Neural cell (in vitro differentiated cells): ENCODE measurements around the gene PTPRN2.

Source experiments
- CTCF ChIP-seq: fragments of 450-650 bp; IDR thresholded peaks from 2 replicates; pipeline ENCODE4 v1.5.1; 2014; ENCODE audit warnings: antibody characterized with exemption, mild to moderate bottlenecking, moderate library complexity; ENCODE audit not compliant: poor library complexity, severe bottlenecking
- EZH2 ChIP-seq: fragments of 200-600, 300-800 bp; shearing (Covaris generic), sonication (generic); IDR thresholded peaks from 2 replicates; pipeline ENCODE4 v1.6.1; 2014; ENCODE audit warnings: antibody characterized with exemption, low read length, borderline replicate concordance, mild to moderate bottlenecking; ENCODE audit not compliant: insufficient read depth, poor library complexity, severe bottlenecking
- POLR2AphosphoS5 ChIP-seq: IDR thresholded peaks from 2 replicates; pipeline ENCODE4 v1.6.1; 2012
- RAD21 ChIP-seq: fragments of 450-650 bp; conservative IDR thresholded peaks from 2 replicates; pipeline ENCODE4 v1.6.1; 2014; ENCODE audit warnings: antibody characterized with exemption, mild to moderate bottlenecking, moderate library complexity
- SMC3 ChIP-seq: fragments of 450-650 bp; conservative IDR thresholded peaks from 2 replicates; pipeline ENCODE4 v1.6.1; 2014; ENCODE audit warnings: antibody characterized with exemption, mild to moderate bottlenecking, moderate library complexity; ENCODE audit not compliant: poor library complexity
- TAF1 ChIP-seq: IDR thresholded peaks from 2 replicates; pipeline ENCODE4 v1.6.1; 2012; ENCODE audit warnings: low read depth
- TF ChIP-seq, protein P1 (sequence below): IDR thresholded peaks from 2 replicates; pipeline ENCODE4 v1.6.1; 2012; ENCODE audit warnings: borderline replicate concordance

- TF ChIP-seq CTCF (no peak), EZH2 (no peak), TAF1 (no peak), SMC3 (no peak), POLR2AphosphoS5 (no peak), RAD21 (no peak)
- TF ChIP-seq, protein P1, sequence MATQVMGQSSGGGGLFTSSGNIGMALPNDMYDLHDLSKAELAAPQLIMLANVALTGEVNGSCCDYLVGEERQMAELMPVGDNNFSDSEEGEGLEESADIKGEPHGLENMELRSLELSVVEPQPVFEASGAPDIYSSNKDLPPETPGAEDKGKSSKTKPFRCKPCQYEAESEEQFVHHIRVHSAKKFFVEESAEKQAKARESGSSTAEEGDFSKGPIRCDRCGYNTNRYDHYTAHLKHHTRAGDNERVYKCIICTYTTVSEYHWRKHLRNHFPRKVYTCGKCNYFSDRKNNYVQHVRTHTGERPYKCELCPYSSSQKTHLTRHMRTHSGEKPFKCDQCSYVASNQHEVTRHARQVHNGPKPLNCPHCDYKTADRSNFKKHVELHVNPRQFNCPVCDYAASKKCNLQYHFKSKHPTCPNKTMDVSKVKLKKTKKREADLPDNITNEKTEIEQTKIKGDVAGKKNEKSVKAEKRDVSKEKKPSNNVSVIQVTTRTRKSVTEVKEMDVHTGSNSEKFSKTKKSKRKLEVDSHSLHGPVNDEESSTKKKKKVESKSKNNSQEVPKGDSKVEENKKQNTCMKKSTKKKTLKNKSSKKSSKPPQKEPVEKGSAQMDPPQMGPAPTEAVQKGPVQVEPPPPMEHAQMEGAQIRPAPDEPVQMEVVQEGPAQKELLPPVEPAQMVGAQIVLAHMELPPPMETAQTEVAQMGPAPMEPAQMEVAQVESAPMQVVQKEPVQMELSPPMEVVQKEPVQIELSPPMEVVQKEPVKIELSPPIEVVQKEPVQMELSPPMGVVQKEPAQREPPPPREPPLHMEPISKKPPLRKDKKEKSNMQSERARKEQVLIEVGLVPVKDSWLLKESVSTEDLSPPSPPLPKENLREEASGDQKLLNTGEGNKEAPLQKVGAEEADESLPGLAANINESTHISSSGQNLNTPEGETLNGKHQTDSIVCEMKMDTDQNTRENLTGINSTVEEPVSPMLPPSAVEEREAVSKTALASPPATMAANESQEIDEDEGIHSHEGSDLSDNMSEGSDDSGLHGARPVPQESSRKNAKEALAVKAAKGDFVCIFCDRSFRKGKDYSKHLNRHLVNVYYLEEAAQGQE, result no peak
These were observed 562.7 kb downstream of the PTPRN2 start for GRCh38 chr7:158024881-158025280.
